Mesothelial cell of epicardium (in vitro differentiated cells): Measurements from ENCODE around the gene FOXD3. TPM values are rescaled to one million over a fixed set of nuclear protein-coding genes. Genes with fewer than 3 reads are reported as not detected.

ENCODE experiments used
- DNase-seq, 2 experiments: peaks; one replicate each; pipeline ENCODE4 v3.0.0; 2021; ENCODE audit warnings: low spot score in 2 of 2; ENCODE audit not compliant: unreplicated experiment in 2 of 2
- H3K27ac Mint-ChIP-seq: 2 replicates; pipeline ENCODE4 v1.8.0; 2021; ENCODE audit warnings: mixed read lengths
- H3K27me3 Mint-ChIP-seq: 2 replicates; pipeline ENCODE4 v1.8.0; 2021; ENCODE audit warnings: low read depth, mixed read lengths
- H3K36me3 Mint-ChIP-seq: 2 replicates; pipeline ENCODE4 v1.8.0; 2021; ENCODE audit warnings: mixed read lengths
- H3K4me1 Mint-ChIP-seq: 2 replicates; pipeline ENCODE4 v1.8.0; 2021; ENCODE audit warnings: mixed read lengths
- H3K4me3 Mint-ChIP-seq: 2 replicates; pipeline ENCODE4 v1.8.0; 2021; ENCODE audit warnings: mild to moderate bottlenecking, moderate library complexity, mixed read lengths
- H3K9me3 Mint-ChIP-seq: 2 replicates; pipeline ENCODE4 v1.8.0; 2021; ENCODE audit warnings: mixed read lengths
- total RNA-seq: library from RNA; stranded (reverse); gene quantifications from 3 replicates; pipeline ENCODE4 v1.2.1, GENCODE V29; 2021
- TF ChIP-seq, protein P1 (sequence below): fragments of 200-600 bp; sonication (generic); IDR thresholded peaks from one replicate; pipeline ENCODE4 v1.5.0; 2021; ENCODE audit warnings: antibody characterized with exemption; ENCODE audit not compliant: unreplicated experiment

FOXD3 gene
- total RNA-seq, 1 donor from 2014 or later: not detected

DNA sequence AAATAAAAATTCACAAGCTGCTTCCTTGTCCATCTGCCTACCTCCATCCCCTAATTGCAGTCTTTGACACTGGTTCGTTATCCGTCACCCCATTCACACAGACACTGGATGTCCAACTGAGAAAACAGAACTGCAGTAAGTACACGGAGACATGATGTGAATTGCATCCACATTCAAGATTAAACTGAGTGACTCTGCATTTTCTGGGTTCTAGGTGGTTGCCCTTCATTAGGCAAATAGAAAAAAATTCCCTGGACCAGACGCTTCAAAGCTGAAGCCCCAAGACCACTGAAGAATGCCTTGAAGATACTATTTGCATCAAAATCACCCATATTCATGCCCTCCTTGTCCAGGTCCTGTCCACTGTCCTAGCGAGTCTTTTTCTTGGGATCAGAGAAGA, 37.2 kb downstream of the FOXD3 start:
- Mint-ChIP-seq H3K4me3 (no peak overlapping the region), H3K36me3 (no peaks in the 10 kb centered on the region), H3K4me1 (no peaks in the 10 kb centered on the region), H3K27me3 (peaks cover 24% of the 10 kb centered on the region), H3K9me3 (peaks cover 3% of the 10 kb centered on the region), H3K27ac (no peak overlapping the region)
- DNase-seq: no peak
- TF ChIP-seq, protein P1, sequence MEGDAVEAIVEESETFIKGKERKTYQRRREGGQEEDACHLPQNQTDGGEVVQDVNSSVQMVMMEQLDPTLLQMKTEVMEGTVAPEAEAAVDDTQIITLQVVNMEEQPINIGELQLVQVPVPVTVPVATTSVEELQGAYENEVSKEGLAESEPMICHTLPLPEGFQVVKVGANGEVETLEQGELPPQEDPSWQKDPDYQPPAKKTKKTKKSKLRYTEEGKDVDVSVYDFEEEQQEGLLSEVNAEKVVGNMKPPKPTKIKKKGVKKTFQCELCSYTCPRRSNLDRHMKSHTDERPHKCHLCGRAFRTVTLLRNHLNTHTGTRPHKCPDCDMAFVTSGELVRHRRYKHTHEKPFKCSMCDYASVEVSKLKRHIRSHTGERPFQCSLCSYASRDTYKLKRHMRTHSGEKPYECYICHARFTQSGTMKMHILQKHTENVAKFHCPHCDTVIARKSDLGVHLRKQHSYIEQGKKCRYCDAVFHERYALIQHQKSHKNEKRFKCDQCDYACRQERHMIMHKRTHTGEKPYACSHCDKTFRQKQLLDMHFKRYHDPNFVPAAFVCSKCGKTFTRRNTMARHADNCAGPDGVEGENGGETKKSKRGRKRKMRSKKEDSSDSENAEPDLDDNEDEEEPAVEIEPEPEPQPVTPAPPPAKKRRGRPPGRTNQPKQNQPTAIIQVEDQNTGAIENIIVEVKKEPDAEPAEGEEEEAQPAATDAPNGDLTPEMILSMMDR: no peak

DNA sequence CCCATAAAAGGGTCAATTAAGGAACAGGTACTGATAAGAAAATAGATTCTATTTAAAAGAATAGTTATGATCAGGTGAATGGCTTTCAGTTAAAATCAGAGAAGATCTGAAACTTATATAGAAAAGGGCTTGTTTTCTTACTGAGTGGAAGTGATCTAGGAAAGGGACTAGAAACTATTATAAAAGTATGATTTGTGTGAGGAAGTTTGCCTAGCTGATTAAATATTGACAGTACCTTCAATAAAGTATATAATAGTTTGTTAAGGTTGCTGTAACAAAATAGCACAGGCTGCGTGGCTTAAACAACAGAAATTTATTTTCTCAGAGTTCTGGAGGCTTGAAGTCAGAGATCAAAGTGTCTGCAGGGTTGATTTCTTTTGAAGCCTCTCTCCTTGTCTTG, 39.7 kb downstream of the FOXD3 start:
- DNase-seq: no peak

GRCh38 chr1:63362578-63362977, 40.2 kb downstream of the FOXD3 start:
- H3K4me1 Mint-ChIP-seq: peaks cover 8% of the 10 kb centered on the region
- DNase-seq: no peak
- no peaks in the 10 kb centered on the region for H3K36me3 Mint-ChIP-seq
- H3K27me3 Mint-ChIP-seq: peaks cover 8% of the 10 kb centered on the region
- H3K9me3 Mint-ChIP-seq: peaks cover 3% of the 10 kb centered on the region
- TF ChIP-seq, protein P1: no peak
- H3K27ac Mint-ChIP-seq: no peak overlapping the region
- H3K4me3 Mint-ChIP-seq: no peak overlapping the region

More for the DNA sequence above, 39.7 kb downstream of the FOXD3 start:
- Mint-ChIP-seq H3K27me3 (peaks cover 8% of the 10 kb centered on the region), H3K4me1 (peaks cover 7% of the 10 kb centered on the region), H3K27ac (no peak overlapping the region), H3K4me3 (no peak overlapping the region), H3K36me3 (no peaks in the 10 kb centered on the region), H3K9me3 (peaks cover 3% of the 10 kb centered on the region)
- TF ChIP-seq, protein P1: no peak

DNA sequence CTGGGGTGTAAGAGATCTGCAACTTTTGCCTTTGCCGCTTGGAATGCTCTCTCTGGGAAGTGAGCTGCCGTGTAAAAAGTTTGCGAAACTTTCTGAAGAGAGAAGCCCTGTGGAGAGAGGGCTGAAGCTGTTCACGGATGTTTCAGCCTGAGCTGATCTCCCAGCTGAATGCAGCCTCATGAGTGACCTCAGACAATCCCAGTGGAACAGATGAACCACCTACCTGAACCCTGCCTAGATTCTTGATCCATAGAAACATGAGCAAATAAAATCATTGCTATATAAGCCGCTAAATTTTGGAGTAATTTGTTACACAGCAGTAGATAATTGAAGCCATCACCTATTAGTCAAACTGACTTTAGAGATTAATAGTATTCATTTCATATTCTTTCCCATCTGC, 40.6 kb downstream of the FOXD3 start:
- no peaks in the 10 kb centered on the region for H3K36me3 Mint-ChIP-seq
- DNase-seq: no peak
- peaks cover 8% of the 10 kb centered on the region for H3K27me3 Mint-ChIP-seq
- H3K4me3 Mint-ChIP-seq: no peak overlapping the region
- TF ChIP-seq, protein P1: no peak
- H3K9me3 Mint-ChIP-seq: peaks cover 3% of the 10 kb centered on the region
- H3K4me1 Mint-ChIP-seq: peaks cover 8% of the 10 kb centered on the region
- no peak overlapping the region for H3K27ac Mint-ChIP-seq

- DNase-seq: no peak
- Mint-ChIP-seq H3K27ac (peak overlapping the region; percentile 74), H3K4me3 (peak overlapping the region; percentile 58), H3K9me3 (peaks cover 3% of the 10 kb centered on the region), H3K36me3 (peaks cover 3% of the 10 kb centered on the region), H3K27me3 (peaks cover 7% of the 10 kb centered on the region), H3K4me1 (peaks cover 13% of the 10 kb centered on the region)
- TF ChIP-seq, protein P1: no peak
These were observed 44.5 kb downstream of the FOXD3 start for GRCh38 chr1:63366908-63367214.
